Endothelial cell of umbilical vein (primary cell): ENCODE measurements around the gene KCTD10.

Experiments
- POLR2AphosphoS5 ChIP-seq: IDR thresholded peaks from 2 replicates; pipeline ENCODE4 v1.6.1; 2012; ENCODE audit warnings: low read depth, mild to moderate bottlenecking, control low read depth, low read length, moderate library complexity; ENCODE audit not compliant: insufficient read depth
- TF ChIP-seq, protein P1 (sequence below), 2 donors: IDR thresholded peaks; 1 replicate in 1 of 2; 2 replicates in 1 of 2; pipeline ENCODE4 v1.5.1; 2011; ENCODE audit warnings: low read length in 2 of 2, mild to moderate bottlenecking in 2 of 2, moderate library complexity in 2 of 2, control low read depth in 1 of 2, inconsistent platforms in 1 of 2, low read depth in 1 of 2; ENCODE audit not compliant: insufficient read depth in 1 of 2; ENCODE audit errors: extremely low read depth in 1 of 2

DNA sequence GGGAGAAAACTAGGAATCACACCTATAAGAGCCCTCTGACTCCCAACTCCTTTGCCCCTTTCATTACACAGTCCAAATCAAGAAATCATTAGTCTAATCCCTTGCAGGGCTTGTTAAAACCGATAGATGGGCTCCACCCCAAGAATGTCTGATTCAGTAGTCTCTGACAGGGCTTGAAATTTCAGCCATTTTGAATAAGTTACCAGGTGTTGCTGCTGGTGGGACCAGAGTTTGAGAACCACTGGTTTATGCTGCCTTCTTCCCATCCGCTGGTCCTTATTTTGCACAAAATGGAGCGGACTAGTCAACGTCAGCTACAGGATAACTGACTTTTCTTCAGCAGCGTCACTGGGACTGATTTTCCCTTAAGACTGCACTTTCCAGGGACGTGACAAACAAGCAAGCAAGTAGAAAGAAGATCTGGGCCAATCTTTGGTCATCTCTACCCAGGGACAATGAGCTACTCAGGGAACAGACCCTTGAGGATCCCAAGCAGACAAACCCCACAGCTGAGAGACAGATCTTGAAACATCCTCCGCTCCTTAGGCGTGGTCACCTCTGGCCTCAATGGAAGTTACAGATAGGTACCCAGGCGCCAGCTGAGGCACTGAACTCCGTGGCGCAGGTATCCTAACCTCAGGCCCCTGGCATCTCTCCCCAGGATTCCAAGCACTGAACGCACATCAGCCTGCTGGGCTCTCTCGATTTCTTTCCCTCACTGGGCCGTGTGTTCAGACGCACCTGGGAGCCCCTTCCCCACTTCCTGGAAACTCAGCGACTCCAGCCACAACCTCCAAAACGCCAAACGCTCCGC is 900 bp downstream of the KCTD10 start:
- TF ChIP-seq, protein P1, sequence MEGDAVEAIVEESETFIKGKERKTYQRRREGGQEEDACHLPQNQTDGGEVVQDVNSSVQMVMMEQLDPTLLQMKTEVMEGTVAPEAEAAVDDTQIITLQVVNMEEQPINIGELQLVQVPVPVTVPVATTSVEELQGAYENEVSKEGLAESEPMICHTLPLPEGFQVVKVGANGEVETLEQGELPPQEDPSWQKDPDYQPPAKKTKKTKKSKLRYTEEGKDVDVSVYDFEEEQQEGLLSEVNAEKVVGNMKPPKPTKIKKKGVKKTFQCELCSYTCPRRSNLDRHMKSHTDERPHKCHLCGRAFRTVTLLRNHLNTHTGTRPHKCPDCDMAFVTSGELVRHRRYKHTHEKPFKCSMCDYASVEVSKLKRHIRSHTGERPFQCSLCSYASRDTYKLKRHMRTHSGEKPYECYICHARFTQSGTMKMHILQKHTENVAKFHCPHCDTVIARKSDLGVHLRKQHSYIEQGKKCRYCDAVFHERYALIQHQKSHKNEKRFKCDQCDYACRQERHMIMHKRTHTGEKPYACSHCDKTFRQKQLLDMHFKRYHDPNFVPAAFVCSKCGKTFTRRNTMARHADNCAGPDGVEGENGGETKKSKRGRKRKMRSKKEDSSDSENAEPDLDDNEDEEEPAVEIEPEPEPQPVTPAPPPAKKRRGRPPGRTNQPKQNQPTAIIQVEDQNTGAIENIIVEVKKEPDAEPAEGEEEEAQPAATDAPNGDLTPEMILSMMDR (IDR thresholded peaks at IDR 0.05; ENCODE audit: extremely low read depth in 1 of 2, insufficient read depth in 1 of 2, low read depth in 1 of 2, low read length in 2 of 2), result no peak
- no peak for TF ChIP-seq POLR2AphosphoS5
